ACC112 (cell line): ENCODE results near the gene COLQ.
A peak's percentile ranks its signal among the peaks of the same experiment; 100 is the strongest.
"Not testable (repeated sequence)": the region's sequence is repeated elsewhere in the genome, so short reads cannot be mapped to it uniquely, and the experiment has no call there.

Experiments used
- H2AFZ ChIP-seq: fragments of 200-600 bp; sonication (generic); one replicate; pipeline ENCODE4 v1.6.0; 2017; ENCODE audit warnings: antibody characterized with exemption, low read length; ENCODE audit not compliant: unreplicated experiment
- H3K27ac ChIP-seq: fragments of 200-600 bp; sonication (generic); 2 replicates; pipeline ENCODE4 v1.5.1; 2014; ENCODE audit warnings: low read depth, mild to moderate bottlenecking, antibody characterized with exemption, low read length, moderate library complexity
- H3K27me3 ChIP-seq: fragments of 200-600 bp; sonication (generic); 2 replicates; pipeline ENCODE4 v1.6.1; 2014; ENCODE audit warnings: mild to moderate bottlenecking, antibody characterized with exemption, low read length, moderate library complexity, mixed read lengths; ENCODE audit not compliant: insufficient read depth
- H3K36me3 ChIP-seq: fragments of 200-600 bp; sonication (generic); 2 replicates; pipeline ENCODE4 v1.6.1; 2016; ENCODE audit warnings: mild to moderate bottlenecking, antibody characterized with exemption, low read length, moderate library complexity, mixed read lengths; ENCODE audit not compliant: insufficient read depth
- H3K4me1 ChIP-seq: fragments of 200-600 bp; sonication (generic); one replicate; pipeline ENCODE4 v1.6.1; 2016; ENCODE audit warnings: low read length, mixed read lengths; ENCODE audit not compliant: insufficient read depth, unreplicated experiment, control insufficient read depth
- H3K4me3 ChIP-seq: fragments of 200-600 bp; sonication (generic); 2 replicates; pipeline ENCODE4 v1.5.1; 2014; ENCODE audit warnings: mild to moderate bottlenecking, low read depth, low read length
- H3K79me2 ChIP-seq: fragments of 200-600 bp; sonication (generic); one replicate; pipeline ENCODE4 v1.6.0; 2016; ENCODE audit warnings: low read length; ENCODE audit not compliant: control insufficient read depth, unreplicated experiment, insufficient read depth

Gene COLQ

DNA sequence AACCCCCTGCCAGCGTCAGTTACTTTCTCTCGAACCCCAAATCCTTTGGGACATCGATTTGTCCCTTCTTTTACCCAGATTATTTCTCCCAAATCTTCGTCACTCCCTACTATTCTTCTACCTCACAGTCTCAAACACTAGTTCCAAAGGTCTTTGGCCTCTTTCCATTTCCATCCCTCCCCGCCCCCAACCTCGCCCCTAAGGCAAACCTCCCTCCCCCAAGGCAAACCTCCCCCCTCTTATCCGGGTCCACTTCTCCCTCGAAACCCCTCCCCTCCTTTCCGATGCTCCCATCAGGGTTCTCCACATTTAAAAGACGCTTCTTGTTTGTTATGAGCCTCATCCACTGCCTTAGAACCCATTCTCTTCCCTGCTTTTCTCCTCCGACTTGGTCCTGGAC is 93.5 kb downstream of the COLQ start:
- Histone ChIP-seq H3K36me3 (peaks cover 22% of the 10 kb centered on the region), H3K27ac (peak overlapping the region; percentile 60), H2AFZ (peak overlapping the region; percentile 89), H3K79me2 (peaks cover 52% of the 10 kb centered on the region), H3K27me3 (no peaks in the 10 kb centered on the region), H3K4me1 (peaks cover 12% of the 10 kb centered on the region), H3K4me3 (peak overlapping the region; percentile 93)

DNA sequence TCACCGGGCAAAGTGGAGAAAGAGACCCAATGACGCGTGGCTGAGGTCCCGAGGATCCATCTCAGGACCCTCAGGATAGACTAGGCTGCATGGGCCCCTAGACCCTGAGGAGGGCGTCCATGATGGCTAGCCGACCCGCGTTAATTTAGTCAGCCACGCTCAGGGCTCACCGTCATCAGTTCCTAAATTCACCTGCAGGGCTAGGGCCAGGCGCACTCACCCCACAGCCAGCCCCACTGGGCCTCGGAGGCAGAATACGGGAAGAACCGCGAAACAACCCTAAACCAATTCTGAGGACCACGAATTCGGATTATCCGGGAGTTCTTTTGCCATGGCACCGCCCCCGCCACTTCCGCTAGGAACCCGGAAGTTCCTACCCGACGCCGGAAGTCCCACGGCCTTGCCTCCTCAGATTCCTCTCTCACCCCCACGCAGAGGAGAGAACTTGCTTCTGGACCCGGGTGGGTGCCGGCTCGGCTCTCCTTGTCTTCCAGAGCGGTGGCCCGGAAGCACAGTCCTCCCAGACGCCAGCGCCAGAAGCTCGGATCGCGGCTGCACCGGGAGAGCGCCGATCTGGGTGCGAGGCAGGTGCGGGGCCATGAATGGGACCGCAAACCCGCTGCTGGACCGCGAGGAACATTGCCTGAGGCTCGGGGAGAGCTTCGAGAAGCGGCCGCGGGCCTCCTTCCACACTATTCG is 94.2 kb downstream of the COLQ start, which contains the start of the genes EAF1 and METTL6:
Gene EAF1, plus strand, starts transcription at position 417 of the 699 bp plus-strand sequence. Its CDS starts 182 bp downstream, at position 599.
Gene METTL6, minus strand, starts transcription at position 363 of the 699 bp plus-strand sequence. CDS start 1,033 bp downstream, outside the sequence.
- H2AFZ ChIP-seq, result peak within 1 kb of the TSS; percentile 89
- peaks cover 12% of the 10 kb centered on the region for H3K4me1 ChIP-seq
- peak within 1 kb of the TSS; percentile 60 for H3K27ac ChIP-seq
- H3K27me3 ChIP-seq, result no peaks in the 10 kb centered on the region
- peak within 1 kb of the TSS; percentile 93 for H3K4me3 ChIP-seq
- peaks cover 24% of the 10 kb centered on the region for H3K36me3 ChIP-seq
- H3K79me2 ChIP-seq, result peaks cover 52% of the 10 kb centered on the region

GRCh38 chr3:15426579-15427118 is 94.9 kb downstream of the COLQ start:
- Histone ChIP-seq H3K27me3 (no peaks in the 10 kb centered on the region), H3K4me1 (peaks cover 12% of the 10 kb centered on the region), H2AFZ (peak overlapping the region; percentile 89), H3K27ac (no peak overlapping the region; the same call in 1 of the 2 replicates), H3K4me3 (peak overlapping the region; percentile 93), H3K79me2 (peaks cover 52% of the 10 kb centered on the region), H3K36me3 (peaks cover 17% of the 10 kb centered on the region; the same call in 1 of the 2 replicates)

GRCh38 chr3:15420871-15421270 is 100.6 kb downstream of the COLQ start:
- H2AFZ ChIP-seq, result no peak overlapping the region
- peak overlapping the region; percentile 37; the same call in 1 of the 2 replicates for H3K27ac ChIP-seq
- no peak overlapping the region for H3K4me3 ChIP-seq
- H3K27me3 ChIP-seq, result no peaks in the 10 kb centered on the region
- H3K36me3 ChIP-seq, result peaks cover 20% of the 10 kb centered on the region; the same call in 1 of the 2 replicates
- peaks cover 13% of the 10 kb centered on the region for H3K4me1 ChIP-seq
- peaks cover 4% of the 10 kb centered on the region for H3K79me2 ChIP-seq

DNA sequence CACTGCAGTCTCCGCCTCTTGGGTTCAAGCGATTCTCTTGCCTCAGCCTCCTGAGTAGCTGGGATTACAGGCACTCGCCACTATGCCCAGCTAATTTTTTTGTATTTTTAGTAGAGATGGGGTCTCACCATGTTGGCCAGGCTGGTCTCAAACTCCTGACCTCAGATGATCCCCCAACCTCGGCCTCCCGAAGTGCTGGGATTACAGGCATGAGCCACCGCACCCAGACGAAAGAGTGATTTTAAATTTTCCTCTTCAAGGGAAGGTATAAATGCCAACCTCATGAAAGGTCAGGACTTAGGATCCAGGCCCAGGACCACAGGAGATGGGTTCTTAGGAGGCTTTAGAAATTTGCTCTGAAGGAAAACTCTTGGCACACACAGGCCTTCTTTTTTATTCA is 110.5 kb downstream of the COLQ start:
- H2AFZ ChIP-seq, H3K4me3 ChIP-seq, H3K4me1 ChIP-seq, H3K27ac ChIP-seq, H3K27me3 ChIP-seq, H3K79me2 ChIP-seq: not testable (repeated sequence)
- H3K36me3 ChIP-seq, result peaks cover 11% of the 10 kb centered on the region; the same call in 1 of the 2 replicates

DNA sequence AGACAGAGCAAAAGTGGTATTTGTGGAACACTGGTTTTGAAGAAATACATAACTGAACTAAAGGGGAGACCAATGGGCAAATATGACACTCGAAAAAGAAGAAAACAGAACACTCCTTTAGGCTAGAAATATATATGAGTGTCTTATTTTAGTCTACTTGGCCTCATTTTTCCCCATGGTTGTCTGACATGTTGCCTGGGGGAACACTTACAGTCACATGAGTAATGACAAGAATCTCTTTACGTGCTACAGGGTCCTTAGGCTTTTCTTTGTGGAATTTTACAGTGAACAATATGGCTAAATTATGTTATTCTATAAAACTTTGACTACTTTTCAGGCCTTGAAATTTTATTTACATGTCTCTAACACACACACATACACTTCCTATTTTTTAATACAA is 111.7 kb downstream of the COLQ start:
- H2AFZ ChIP-seq, result no peak overlapping the region
- no peak overlapping the region for H3K4me3 ChIP-seq
- H3K4me1 ChIP-seq, result peaks cover 5% of the 10 kb centered on the region
- H3K27ac ChIP-seq, result peak overlapping the region; percentile 20; the same call in 1 of the 2 replicates
- H3K36me3 ChIP-seq, result peaks cover 7% of the 10 kb centered on the region; the same call in 1 of the 2 replicates
- H3K27me3 ChIP-seq, result no peaks in the 10 kb centered on the region
- no peaks in the 10 kb centered on the region for H3K79me2 ChIP-seq

- Histone ChIP-seq H3K4me3 (no peak overlapping the region), H2AFZ (no peak overlapping the region), H3K4me1 (peaks cover 5% of the 10 kb centered on the region), H3K36me3 (peaks cover 6% of the 10 kb centered on the region; the same call in 1 of the 2 replicates), H3K79me2 (no peaks in the 10 kb centered on the region), H3K27ac (peak overlapping the region; percentile 27; the same call in 1 of the 2 replicates), H3K27me3 (no peaks in the 10 kb centered on the region)
Observed at GRCh38 chr3:15409239-15409638, 112.3 kb downstream of the COLQ start.

DNA sequence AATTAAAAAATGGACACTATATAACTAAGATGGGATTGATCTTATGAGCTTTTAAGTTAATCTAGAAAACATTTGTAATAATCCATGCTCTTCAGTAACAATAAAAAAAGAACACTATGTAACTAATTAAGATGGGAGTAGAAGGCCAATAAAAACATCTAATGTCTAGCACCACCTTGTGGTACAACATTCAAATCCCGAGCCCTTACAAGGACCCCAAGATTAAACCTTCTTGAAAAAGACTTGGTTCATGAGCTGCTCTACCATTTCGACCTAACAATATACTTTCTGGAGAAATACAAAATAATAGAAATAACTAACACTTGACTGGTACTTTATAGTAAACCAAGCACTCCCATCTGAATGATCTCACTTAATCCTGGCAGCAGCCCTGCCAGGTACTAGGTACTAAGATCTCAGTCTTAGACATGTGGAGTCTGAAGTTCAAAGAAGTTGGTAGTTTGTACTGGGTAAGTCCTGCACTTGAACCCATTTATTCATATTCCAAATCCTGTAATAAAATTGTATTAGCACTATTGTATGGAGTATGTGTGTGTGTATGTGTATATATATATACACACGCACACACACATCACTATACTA is 116.0 kb downstream of the COLQ start:
- Histone ChIP-seq H3K36me3 (no peaks in the 10 kb centered on the region), H3K4me1 (peaks cover 5% of the 10 kb centered on the region), H3K27me3 (no peaks in the 10 kb centered on the region), H2AFZ (no peak overlapping the region), H3K4me3 (no peak overlapping the region), H3K79me2 (no peaks in the 10 kb centered on the region), H3K27ac (no peak overlapping the region)

DNA sequence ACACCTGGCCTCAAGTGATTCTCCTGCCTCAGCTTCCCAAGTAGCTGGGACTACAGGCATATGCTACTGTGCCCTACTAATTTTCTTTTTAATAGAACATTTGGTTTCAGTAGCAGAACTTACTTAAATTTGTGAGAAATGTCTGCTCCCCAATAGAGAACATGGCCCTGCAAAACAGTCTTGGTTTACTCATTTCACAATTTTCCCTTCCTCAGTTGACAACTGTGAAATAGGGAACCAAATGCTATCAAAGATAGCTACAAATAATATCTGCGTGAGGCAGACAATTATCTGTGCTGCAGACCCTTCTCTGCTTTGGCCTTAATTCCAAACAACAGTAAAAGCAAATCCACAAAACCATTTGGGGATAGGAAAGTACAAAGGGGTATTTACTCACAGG is 116.7 kb downstream of the COLQ start:
- peaks cover 5% of the 10 kb centered on the region for H3K4me1 ChIP-seq
- no peak overlapping the region for H2AFZ ChIP-seq
- H3K79me2 ChIP-seq, result no peaks in the 10 kb centered on the region
- H3K4me3 ChIP-seq, result no peak overlapping the region
- H3K27ac ChIP-seq, result no peak overlapping the region
- H3K27me3 ChIP-seq, result no peaks in the 10 kb centered on the region
- no peaks in the 10 kb centered on the region for H3K36me3 ChIP-seq

GRCh38 chr3:15403965-15404364 is 117.5 kb downstream of the COLQ start:
- no peak overlapping the region for H3K27ac ChIP-seq
- no peak overlapping the region for H3K4me3 ChIP-seq
- no peaks in the 10 kb centered on the region for H3K36me3 ChIP-seq
- no peaks in the 10 kb centered on the region for H3K4me1 ChIP-seq
- no peak overlapping the region for H2AFZ ChIP-seq
- H3K79me2 ChIP-seq, result no peaks in the 10 kb centered on the region
- H3K27me3 ChIP-seq, result no peaks in the 10 kb centered on the region
